Kidney epithelial cell (primary cell): ENCODE results near the gene SFMBT1. TPM values are rescaled to one million over a fixed set of nuclear protein-coding genes. Genes with fewer than 3 reads are reported as not detected.
A peak's percentile ranks its signal among the peaks of the same experiment; 100 is the strongest.
"Not testable (repeated sequence)": the region's sequence is repeated elsewhere in the genome, so short reads cannot be mapped to it uniquely, and the experiment has no call there.

Source experiments
- DNase-seq: peaks from one replicate; pipeline ENCODE4 v3.0.0-alpha.2; 2010; ENCODE audit warnings: low read depth
- H3K27me3 ChIP-seq: 2 replicates; pipeline ENCODE4 v1.6.0; 2011; ENCODE audit warnings: low read length; ENCODE audit not compliant: control insufficient read depth, insufficient read depth
- H3K36me3 ChIP-seq: 2 replicates; pipeline ENCODE4 v1.5.1; 2011; ENCODE audit warnings: low read length; ENCODE audit not compliant: control insufficient read depth, insufficient read depth
- H3K4me3 ChIP-seq: 2 replicates; pipeline ENCODE4 v1.5.1; 2011; ENCODE audit warnings: low read depth, mild to moderate bottlenecking, control low read depth, low read length
- total RNA-seq: library from RNA; depleted of rRNA; stranded (reverse); fragments of >200 nt; gene quantifications from 2 replicates; pipeline ENCODE4 v1.2.3, GENCODE V29; 2015
- TF ChIP-seq, protein P1 (sequence below): IDR thresholded peaks from 2 replicates; pipeline ENCODE4 v1.5.1; 2011; ENCODE audit warnings: mild to moderate bottlenecking, moderate library complexity, low read length, control low read depth, inconsistent platforms; ENCODE audit not compliant: insufficient read depth, poor library complexity, severe bottlenecking

SFMBT1 gene
- total RNA-seq, 1 donor from 2014 or later: 15.6 TPM

DNA sequence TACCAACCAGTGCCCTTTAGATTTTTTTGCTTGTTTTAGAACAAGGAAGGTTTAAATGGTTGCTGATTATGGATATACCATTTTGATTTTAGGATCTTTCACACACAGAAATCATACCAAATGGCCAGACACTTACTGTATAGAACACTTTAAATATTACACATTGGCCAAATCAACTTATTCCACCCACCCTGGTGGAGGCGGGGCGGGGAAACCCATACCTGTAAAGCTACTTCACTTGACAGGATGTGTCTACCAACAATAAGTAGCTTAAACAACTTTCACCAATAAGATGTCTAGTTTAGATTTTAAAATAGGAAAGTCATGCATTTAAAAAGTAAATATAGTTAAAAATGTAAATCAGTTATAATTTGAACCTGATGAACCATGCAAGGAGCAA, 17.0 kb upstream of the SFMBT1 start:
- TF ChIP-seq, protein P1, sequence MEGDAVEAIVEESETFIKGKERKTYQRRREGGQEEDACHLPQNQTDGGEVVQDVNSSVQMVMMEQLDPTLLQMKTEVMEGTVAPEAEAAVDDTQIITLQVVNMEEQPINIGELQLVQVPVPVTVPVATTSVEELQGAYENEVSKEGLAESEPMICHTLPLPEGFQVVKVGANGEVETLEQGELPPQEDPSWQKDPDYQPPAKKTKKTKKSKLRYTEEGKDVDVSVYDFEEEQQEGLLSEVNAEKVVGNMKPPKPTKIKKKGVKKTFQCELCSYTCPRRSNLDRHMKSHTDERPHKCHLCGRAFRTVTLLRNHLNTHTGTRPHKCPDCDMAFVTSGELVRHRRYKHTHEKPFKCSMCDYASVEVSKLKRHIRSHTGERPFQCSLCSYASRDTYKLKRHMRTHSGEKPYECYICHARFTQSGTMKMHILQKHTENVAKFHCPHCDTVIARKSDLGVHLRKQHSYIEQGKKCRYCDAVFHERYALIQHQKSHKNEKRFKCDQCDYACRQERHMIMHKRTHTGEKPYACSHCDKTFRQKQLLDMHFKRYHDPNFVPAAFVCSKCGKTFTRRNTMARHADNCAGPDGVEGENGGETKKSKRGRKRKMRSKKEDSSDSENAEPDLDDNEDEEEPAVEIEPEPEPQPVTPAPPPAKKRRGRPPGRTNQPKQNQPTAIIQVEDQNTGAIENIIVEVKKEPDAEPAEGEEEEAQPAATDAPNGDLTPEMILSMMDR: no peak
- DNase-seq: no peak
- Histone ChIP-seq H3K4me3 (no peak overlapping the region), H3K27me3 (no peaks in the 10 kb centered on the region), H3K36me3 (no peaks in the 10 kb centered on the region)

DNA sequence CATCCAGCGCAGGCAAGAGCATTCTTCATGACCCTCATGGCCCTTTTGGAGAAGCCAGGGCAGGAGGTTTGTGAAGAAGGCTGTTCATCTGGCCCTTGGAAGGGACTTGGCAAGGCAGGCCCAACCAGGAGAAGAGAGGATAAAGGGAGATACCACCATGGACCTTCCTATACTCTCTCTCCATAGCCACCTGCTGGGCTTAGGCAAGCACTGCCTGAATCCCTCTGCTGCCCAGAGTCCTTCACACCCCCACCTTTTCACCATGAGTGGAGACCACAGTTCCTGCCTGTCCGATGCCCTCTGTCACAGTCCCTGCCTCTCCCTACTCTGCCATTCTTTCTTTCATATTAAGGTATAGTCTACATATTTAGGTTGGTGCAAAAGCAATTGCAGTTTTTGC, 10.6 kb upstream of the SFMBT1 start:
- DNase-seq: no peak
- Histone ChIP-seq H3K36me3 (no peaks in the 10 kb centered on the region), H3K27me3 (no peaks in the 10 kb centered on the region), H3K4me3 (no peak overlapping the region)
- TF ChIP-seq, protein P1: peak; percentile 42

DNA sequence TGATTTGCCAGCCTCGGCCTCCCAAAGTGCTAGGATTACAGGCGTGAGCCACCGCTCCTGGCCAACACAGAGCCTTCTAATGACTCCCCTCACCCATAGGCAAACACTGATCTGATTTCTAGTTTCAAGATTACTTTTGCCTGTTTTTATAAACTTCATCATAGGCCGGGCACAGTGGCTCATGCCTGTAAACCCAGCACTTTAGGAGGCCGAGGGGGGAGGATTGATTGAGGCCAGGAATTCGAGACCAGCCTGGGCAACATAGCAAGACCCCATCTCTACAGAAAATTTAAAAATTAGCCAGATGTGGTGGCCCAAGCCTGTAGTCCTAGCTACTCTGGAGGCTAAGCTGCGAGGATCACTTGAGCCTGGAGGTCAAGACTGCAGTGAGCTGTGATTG, 8.4 kb upstream of the SFMBT1 start:
- H3K4me3 ChIP-seq, H3K36me3 ChIP-seq, H3K27me3 ChIP-seq, DNase-seq: not testable (repeated sequence)

DNA sequence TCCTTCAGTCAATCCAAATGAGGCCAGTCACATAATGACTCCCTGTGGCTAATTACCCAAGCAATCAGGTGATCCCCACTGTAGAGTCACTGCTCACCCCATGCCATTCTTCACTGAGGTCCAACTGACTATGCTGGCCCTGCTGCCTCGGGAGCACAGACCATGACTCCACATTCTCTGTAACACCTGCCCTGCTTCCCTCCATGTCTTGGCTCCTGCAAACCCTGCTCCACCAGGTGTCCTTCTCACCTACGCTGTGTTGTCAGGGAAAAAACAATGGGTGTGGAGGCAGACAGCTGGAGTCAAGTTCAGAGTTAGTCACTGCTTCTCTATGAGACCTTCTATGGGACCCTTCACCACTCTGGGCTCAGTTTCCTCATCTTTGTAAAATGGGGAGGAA, 6.1 kb upstream of the SFMBT1 start:
- no peak for DNase-seq
- Histone ChIP-seq H3K4me3 (no peak overlapping the region), H3K27me3 (no peaks in the 10 kb centered on the region), H3K36me3 (no peaks in the 10 kb centered on the region)
- TF ChIP-seq, protein P1: no peak

DNA sequence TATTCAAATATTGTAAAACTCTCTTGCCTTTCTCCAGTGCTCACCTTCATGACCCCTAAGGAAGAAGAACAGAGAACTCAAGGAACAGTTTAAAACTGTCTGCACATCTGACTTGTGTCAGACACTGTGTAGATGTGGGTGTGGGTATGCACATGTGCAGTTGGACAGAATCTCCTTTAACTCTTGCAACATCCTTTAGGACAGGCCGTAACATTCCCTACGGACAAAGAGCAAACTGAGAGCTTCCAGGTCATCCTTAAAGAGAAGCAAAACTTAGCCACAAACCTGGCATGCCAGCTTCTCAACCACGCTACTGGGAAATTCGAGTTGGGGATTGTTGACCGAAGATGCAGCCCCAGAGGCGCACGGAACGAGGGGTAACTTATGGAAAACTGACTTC, 4.1 kb upstream of the SFMBT1 start:
- TF ChIP-seq, protein P1: no peak
- Histone ChIP-seq H3K36me3 (no peaks in the 10 kb centered on the region), H3K27me3 (peaks cover 8% of the 10 kb centered on the region), H3K4me3 (no peak overlapping the region)
- no peak for DNase-seq

DNA sequence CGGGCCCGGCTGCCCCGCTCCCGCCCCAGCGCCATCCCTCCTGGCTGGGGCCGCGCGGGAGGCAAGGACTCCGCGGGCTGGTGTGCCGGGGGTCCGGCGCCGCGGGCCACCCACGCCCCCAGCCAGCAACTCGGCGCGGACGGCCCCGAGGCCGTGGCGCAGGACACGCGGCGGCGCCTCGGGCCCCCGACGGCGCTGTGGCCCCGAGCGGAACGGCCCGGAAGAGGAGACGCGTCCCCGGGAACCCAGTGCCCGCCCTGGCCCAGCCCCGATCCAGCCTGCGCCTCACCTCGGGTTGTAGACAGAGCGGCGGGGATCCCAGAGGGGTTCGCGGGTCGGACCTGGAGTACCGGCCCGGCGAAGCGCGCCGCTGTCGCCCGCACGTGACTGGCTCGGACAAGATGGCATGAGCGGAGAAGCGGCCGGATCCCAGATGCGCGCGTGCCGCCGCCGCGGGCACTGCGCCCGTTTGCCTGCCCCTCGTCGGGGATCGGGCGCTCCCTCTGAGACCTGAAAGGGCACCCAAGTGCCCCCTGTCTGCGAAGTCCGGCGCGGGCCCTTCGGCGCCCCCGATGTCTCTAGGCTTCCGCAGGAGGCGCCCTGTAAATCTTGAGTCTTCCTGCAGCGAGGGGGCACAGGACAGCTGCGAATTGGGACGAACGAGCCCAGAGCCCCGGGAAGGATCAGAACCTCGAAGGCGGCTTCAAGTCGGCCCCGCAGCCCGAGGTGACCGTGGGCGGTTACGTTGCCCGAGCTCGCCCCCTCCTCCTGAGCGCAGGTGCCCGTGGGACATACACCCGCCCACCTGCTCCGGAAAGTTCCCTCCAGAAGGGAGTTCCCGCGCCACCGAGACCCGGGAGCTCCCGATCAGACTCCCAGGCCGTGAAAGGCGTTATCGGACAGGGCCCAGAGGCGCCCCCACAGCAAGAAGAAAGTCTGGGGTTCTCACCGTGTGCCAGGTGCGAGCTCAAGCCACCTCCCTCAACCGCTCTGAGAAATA, 598 bp upstream of the SFMBT1 start:
- DNase-seq: no peak
- Histone ChIP-seq H3K27me3 (peaks cover 8% of the 10 kb centered on the region), H3K4me3 (peak overlapping the region; percentile 70), H3K36me3 (no peaks in the 10 kb centered on the region)
- TF ChIP-seq, protein P1: peak; percentile 61
